ENCODE data around the gene PCGF3.
A peak's percentile ranks its signal among the peaks of the same experiment; 100 is the strongest.
"Not testable (repeated sequence)": the region's sequence is repeated elsewhere in the genome, so short reads cannot be mapped to it uniquely, and the experiment has no call there.

Gene PCGF3

DNA sequence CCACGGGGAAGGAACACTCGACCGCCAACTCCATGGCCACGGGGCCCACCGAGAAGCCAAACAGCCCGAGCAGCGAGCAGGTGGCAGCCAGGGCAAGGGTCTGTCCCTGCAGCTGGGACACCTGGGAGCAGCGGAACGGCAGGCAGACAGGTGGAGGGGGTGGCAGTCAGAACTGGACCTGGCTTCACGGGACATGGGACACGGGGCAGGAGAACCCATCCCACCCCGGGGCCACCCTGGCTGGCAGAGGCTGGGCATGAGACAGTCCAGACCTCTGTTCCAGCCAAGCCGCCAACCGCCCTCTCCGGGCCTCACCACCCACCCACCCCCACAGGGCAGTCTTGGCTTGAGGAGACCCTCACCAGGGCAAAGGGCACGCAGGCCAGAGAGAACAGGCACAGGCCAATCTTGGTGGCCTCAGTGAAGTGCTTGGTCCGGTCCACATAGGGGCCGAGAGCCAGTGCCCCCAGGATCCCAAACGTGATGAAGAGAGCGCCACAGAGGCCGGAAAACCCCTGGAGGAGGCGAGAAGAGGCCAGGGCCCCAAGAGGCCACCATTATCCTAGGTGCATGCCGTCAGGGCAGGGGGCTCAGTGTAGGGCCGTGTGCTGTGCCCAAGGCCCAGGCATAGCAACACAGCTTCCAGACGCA is 22.3 kb upstream of the PCGF3 start:
- no peak for DNase-seq

DNA sequence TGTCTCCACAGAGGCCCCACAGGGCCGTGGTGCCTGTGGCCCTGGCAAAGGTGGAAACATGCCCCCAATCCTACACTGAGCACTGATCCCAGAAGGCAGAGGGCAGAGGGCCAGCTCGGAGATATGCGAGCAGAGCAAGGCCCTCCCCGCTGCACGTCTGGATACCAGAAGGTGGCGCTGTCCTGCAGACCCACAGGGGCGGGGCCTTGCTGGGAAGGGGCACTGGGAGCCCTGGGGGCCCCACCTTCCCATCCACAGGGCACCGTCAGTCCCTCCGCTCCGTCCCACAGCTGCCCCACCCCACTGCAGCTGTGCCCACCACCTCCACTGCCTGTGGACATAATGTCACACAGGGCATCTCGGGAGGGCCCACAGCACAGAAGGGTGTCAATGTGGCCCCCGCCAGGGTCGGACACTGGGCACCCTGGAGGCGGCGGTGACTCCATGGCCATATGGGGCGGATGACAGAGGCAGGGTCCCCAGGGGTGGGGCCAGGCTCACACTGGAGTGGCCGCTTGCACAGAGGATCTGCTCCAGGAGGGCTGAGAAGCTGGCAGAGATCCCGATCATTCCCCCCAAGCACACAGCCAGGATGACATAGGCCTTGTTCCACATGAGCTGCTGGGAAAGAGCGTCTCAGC is 21.5 kb upstream of the PCGF3 start:
- peak; percentile 14 for DNase-seq

DNA sequence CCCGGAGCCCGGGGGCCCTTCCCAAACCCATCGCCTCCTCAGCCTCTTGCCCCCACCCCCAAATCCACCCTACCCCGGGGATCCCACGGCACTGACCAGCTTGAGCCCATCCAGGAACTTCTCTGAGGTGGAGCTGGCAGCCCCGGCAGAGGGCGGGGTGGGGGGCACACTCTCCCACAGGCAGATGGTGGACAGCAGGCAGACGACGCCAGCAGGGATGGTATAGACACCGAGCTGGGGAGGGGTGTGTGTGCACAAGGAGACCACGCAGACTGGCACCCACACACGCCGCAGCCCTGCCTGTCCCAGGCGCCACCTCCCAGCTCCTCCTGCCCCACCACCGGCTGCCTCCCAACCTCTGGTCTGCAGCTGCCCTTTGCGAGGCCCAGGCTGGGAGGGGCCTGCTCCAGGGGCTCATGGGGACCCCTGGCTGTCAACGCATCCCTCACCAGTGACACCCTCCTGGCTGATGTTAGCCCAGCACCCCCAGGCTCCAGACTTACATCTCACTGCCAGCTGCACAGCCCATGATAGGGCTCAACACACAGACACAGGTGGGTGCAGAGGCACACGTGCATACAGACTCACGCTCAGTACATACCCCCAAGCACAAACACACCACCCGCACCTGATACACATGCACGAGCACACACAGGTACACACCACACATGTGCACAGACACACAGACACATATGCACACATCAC is 20.9 kb upstream of the PCGF3 start:
- no peak for DNase-seq

DNA sequence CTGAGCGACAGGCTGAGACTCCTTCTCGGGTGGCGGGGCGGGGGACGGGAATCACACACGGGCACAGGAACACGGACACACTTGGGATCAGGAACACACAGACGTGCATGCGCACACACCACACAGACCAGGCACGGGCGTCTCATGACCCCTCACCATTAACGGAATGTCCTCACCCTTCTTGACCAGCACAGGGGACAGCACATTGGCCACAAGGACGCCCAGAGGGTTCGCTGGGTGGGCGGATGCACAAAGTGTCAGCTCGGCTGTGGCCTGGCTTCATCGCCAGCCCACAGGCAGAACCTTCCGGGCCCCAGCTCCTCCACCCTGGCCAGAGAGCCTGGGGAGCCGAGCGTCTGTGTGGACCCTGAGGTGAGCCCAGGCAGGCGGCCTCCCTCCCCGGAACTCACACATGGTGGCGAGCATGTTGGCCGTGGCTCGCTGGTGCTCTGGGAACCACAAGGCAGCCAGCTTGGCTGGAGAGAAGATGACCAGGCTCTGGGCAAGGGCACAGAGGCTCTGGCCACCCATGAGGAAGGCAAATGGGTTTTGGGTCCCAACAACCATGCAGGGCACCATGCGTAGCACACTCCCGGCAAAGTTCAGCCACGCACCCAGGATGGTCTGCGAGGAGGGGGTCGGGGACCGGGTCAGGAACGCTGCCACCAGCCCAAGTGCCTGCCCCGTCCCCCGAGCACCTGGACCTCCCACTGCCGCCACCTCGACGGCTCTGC is 19.8 kb upstream of the PCGF3 start:
- DNase-seq, result no peak

DNA sequence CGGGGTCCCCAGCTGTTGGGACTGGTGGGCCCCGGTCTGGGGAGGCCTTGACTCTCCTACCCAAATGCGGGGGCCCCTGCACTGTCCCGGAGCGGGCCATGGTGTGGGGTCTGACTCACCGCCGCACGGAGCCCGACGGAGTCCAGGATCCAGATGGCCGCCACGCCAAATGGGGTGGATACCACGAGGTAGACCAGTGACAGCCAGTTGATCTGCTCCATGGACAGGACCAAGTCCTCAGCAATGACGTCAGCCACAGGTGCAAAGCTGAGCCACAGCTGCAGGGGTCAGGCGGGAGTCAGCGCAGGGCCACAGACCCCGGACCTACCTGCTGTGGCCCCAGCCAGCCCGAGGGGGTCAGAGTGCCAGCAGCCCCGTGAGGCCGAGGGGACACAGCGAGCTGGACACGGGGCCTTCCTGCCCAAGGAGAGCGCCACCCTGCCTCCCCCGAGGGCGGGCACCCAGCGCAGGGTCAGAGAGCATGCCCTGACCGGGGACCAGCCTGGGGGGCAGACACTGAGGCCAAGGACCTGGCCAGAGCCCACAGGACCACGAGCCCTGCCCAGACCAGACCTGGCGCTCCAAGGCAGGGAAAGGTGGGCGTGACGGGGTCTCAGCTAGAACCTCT is 19.1 kb upstream of the PCGF3 start:
- DNase-seq, result no peak

DNA sequence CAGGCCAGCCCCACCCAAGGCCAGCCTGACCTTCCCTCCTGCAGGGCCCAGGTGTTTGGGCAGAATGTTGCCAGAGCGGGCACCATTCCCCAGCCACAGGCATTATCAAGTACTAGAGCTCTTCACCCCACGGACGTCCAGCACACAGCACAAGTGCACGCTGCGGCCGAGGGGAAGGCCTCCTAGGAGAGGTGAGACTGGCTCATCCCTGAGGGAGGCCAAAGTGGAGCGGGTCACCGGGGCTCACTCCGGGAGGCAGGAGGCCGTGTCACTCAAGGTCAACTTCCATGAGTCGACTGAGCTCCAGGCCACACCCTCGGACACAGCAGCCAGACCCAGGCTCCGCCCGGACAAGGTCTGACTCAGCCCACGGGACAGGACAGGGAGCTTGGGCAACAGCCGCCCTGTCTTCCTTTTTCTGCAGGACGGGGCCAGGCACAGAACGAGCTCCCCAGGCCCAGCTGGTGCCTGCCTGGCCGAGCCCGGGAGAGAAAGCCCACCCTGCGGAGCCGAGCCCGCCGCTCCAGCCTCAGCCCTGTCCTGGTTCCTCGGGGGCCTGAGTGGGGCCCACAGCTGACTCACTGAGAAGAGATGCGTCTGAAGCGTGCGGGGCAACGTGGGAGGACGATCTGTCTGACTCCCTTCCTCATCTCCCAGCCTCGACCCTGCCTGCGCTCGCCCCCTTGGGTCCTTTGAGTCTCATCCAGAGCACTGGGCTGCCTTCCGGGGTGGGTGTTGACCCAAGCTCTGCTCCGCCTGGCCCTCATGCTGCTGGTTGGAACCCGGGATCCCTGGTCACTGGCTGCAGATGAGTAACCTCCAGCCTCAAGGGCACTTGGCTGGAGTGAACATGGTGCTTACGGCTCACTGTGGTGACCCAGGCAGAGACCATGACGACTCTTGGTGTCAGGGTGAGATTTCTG is 18.3 kb upstream of the PCGF3 start:
- DNase-seq, result no peak

DNA sequence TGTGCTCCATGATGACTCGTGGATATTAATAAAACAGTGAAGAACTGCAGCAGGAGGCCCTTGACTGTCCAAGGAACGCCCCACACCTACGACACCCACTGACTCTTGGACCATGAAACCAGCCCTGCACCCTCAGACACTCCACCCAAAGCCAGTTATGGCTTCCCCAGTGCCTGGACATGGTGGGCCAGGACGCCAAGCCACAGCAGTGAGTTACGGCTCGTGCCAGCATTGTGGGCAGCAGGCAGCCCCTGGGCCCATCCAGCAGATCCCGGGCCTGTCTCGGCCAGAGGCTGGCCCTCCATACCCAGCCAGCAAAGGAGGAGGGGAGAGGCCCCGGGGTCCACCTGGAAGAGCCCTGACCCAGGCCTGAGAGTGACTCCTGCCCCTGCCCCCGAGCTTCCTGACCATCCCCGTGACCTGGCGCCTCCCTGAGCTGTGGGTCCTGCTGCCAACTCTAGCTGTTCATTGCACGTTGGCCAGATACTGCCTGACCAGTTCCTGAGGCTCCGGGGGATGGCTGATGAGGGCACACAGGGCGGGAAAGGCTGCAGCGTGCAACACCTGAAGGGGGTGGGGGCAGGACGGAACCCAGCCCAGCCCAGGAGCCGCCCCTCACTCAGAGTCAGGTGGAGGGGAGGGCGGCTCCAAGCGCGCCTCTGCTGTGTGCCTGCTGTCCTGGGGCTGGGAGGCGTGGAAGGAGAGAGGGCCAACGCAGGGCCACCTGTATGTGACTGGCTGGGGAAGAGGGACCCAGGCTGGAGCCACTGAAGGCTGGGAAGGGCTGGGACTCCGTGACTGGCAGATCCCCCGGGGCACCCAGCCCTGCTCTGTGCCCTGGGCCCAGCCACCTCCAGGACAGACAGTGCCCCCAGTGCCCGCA is 17.4 kb upstream of the PCGF3 start:
- DNase-seq, result no peak

DNA sequence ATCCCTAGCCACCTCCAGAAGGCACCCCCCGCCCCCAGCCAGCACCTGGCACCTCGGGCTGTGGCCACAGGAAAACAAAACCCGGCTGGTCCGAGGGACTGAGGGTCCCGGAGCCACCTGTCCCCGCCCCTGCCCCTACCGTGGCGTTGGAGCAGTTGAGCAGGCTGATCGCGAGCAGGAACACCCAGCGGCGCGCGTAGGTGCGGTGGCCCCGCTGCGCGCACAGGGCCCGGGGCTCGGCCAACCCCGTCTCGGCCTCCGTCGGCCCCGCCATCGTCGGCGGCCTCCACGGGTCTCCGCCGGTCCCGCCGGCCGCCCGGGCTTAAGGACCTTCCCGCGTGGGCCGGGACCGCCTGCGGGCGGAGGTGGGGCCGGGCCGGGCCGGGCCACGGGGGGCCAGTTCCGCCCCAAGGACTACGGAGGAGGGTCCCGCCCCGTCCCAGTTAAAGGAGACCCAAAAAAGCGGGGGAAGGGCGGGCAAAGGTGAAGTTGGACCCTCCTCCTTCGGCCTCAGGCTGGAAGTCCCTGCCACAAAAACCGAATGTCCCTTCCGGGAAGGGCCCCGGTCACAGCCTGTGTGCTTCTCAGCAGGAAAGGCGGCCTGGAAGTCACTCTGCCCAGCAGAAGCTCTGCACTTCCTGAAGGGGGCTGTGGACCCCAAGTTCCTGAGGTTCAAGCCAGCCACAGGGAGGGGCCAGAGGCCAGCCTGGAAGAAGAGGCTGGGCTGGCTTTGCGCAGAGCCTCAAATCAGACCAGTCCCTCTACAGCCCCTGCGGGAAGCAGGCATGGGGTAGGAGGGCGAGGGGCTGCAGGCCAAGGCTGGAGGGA is 16.6 kb upstream of the PCGF3 start, which contains the start of gene SLC49A3:
TSS of gene SLC49A3 (minus strand) at position 298 of the 828 bp plus-strand sequence. CDS start at position 274, 24 bp downstream.
- DNase-seq, result no peak

DNA sequence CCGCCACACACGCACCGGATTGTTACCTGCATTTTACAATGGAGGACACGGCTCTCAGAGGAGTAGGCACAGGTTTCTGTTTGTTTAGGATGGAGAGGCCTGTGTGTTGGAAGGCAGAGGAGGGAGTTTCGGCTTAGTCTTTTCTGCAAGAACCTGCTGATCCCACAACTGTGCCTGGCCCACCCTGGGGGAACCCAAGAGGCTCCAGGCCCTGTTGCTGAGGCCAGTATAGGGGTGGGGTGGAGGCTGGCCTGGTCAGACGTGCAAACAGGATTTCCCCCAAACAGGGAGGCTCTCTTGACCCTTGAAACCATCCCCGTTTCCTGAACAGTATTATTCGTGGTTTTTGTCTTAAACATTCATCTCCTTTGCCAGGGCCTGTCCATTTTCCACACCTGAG is 15.9 kb upstream of the PCGF3 start:
- DNase-seq, result no peak

DNA sequence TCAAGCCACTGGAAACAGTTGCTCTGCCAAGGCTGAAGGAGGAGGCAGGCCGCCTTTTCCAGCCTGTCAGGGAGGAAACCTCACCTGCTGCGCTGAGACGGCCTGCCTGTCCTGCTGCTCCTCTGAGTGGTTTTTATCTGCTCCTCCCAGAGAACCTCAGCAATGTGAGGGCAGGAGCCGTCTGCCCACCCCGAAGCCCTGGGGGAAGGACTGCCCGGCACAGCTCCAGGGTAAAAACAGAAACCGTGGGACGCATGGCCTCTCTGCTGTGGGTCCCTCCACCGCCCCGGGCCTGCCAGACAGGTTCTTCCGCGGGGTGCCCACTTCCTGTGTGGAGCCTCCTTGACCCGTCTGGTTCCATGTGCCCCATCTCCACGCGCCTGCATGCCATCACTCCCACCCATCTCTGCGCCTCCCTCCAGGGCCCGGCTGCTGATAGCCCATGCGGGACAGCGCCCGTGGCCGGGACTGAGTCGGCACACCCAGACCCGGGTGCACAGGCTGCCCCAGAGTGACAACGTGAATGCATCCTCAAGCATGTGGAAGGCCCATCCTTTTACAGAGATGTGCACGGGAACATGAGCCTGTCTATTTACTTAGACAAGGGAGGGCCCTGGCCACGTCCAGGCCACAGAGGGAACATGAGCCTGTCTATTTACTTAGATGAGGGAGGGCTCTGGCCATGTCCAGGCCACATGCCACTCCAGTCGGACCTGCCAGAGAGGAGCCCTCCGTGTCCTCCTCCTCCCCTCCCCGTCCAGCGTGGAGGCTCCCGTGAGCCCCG is 12.7 kb upstream of the PCGF3 start:
- no peak for DNase-seq

DNA sequence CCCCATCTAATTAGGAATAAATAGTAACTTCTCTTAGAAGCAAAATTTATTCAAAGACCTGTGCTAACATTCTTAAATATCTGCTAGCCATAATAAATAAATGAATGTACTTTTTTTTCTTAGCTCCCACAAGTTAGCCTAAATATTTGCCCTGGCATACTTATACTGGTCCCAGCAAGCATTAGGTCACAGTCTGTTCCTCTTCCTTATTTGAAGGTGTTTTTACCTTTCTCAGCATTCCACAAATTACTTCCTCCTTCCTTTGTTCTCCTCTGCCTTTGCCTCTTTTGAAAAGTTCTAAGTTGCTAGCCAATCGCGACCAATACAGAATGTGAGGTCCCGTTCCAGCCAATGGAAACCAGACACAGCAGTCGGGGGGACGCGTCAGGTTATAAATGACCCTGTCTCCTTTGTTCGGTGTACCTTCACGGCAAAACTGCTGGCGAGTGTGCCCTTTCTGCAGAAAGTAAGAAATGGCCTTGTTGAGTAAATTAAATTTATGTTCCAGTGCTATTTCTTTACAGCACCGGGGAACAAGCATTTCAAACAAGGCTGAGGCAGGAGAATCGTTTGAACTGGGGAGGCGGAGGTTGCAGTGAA is 11.2 kb upstream of the PCGF3 start:
- DNase-seq, result not testable (repeated sequence)

DNA sequence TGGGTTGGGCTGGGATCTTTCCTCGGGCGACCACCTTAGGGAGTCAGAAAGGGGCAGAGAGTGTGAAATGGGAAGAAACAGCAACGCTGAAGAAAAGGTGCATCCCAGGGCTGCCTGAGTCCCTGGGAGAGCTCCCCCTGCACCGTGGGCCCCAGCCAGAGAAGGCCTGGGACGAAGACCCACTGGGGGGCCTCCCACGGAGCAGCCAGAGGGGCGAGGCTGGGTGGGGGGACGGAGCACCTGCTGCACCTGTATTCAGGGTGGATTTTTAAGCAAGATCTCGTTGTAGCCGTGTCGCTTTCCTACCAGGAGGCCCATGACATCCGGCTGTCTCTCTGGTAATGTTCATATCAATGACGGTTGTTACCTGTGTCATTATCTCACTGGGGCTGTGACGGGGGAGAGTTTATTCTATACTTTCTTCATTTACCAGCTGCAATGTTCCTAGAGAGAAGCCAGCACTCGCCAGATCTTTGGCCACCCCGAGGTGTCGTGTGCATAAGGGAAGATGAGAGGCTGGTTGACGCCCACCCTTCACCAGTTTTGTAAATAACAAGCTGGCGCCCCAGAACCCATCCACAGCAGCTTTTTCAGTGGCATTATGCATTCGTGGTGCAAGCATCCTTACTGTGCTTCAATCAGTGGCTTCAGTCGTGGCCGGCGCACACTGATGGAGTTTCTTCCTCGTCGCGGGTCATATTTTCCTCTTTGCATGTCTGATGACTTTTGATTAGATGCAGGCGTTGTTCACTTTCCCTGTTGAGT is 5.6 kb upstream of the PCGF3 start:
- DNase-seq, result no peak

DNA sequence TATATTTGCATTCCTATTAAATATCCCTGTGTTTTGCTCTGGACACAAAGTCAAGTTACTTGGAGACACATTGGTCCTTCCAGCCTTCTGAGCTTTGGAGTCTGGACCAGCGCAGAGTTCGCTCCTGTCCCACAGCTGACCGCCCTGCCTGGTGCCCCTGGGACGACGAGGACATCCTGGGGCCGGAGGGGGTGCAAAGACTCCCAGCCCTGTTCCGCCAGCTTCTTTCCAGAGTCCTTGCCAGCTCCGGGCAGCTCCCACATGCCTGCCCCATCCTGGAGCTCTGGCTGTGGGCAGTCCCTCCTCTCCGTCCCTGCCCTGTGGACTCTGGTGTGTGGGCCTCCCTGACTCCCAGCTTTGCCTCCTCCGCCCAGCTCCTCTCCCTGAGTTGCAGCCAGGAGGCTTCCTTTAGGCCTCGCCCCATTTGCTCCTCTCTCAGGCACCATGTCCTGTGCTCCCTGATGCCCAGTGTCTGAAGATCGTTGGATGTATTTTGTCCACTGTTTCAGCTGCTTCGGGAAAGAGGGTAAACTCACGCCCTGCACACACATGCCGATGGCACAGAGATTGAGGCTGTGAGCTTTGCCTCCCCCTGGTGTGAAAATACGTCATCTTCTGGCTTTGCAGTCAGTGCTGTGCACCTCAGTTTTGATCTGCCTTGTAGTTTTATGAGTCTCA is 4.9 kb upstream of the PCGF3 start:
- no peak for DNase-seq

DNA sequence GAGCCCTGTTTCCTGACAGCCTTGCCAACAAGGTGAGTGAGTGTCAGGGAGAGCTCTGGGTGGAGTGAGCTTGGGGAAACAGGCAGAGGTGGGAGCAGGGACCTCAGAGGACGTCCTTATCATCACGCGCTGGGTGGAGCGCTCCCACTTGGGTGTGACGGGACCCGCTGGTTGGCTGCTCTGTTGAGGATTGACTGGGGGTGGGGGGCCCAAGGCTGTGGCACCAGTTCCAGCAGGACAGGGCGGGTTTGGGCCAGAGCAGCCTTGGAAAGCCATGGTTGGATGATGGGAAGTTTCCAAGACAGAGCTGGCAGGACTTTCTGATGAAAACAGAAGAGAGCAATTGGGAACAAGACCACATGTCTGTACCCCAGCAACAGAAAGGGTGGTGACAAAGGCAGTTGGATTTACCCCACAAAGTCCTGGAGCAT is 3.0 kb upstream of the PCGF3 start:
- DNase-seq, result no peak

DNA sequence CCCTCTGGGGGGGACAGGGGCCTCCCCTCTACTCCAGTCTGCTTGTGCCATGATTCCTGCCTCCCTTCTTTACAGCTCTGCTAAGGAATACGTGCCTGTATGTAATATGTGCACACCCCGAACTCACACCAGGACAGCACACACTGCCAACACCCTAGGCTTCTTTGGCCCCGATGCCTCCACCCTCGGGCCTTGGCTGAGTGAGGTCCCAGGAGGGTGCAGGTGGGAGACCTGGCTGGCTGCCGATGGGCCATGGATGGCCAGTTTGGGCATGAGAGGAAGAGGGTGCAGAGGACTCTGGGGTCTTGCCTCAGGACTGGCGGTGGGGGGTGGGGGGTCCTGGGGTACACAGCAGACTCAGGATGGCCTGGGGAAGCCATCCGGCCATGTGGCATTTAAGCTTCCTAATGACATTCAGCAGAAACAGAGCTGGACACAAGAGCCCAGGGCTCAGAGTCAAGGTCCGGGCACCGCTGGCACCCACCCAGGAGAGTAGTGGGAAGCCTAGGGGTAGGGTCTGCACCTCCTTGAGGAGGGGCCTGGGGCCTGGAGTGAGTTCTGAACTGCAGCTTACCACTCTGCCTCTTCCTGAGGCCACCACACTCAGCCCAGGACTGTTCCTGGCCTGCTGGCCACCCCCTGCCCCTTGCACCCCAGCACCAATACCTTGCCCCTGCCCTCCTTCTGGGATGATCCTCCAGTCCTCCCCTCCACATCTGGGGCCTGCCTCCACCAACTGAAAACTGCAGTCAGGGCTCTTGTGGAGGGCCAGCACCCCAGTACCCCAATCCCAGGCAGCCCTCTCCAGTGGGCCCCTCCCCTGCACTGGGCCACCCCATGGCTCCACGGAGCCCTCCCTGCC is 2.1 kb upstream of the PCGF3 start:
- no peak for DNase-seq
